ENCODE measurements around the gene CGB3.

The CGB3 gene

GRCh38 chr19:48988286-48988685 is 35.8 kb downstream of the CGB3 start:
- DNase-seq (ENCODE audit: low read depth in 2 of 2), result no peak

- no peak for DNase-seq (ENCODE audit: low read depth in 2 of 2)
Measured at GRCh38 chr19:48987323-48987722, 36.8 kb downstream of the CGB3 start.

GRCh38 chr19:48986211-48986610 is 37.9 kb downstream of the CGB3 start:
- DNase-seq (ENCODE audit: low read depth in 2 of 2), result no peak

GRCh38 chr19:48985711-48986110 is 38.4 kb downstream of the CGB3 start:
- DNase-seq (ENCODE audit: low read depth in 2 of 2), result no peak

- DNase-seq (ENCODE audit: low read depth in 2 of 2), result no peak
Measured at GRCh38 chr19:48982280-48982679, 41.9 kb downstream of the CGB3 start.

- no peak for DNase-seq (ENCODE audit: low read depth in 2 of 2)
Measured at GRCh38 chr19:48977061-48977460, 47.1 kb downstream of the CGB3 start.

GRCh38 chr19:48975947-48976847 is 47.9 kb downstream of the CGB3 start:
- no peak for DNase-seq (ENCODE audit: low read depth in 2 of 2)
